Mesenchymal stem cell (in vitro differentiated cells and primary cell): ENCODE results near the gene DNAJC30.

ENCODE experiments used
- DNase-seq: peaks from one replicate; pipeline ENCODE4 v3.0.0-alpha.2; 2013
- H2AFZ ChIP-seq: one replicate; pipeline ENCODE4 v1.6.1; 2013; ENCODE audit warnings: low read depth, mild to moderate bottlenecking, control low read depth, inconsistent platforms, low read length, moderate library complexity
- H2AK5ac ChIP-seq: 2 replicates; pipeline ENCODE4 v1.6.1; 2013; ENCODE audit warnings: low read length, moderate library complexity, mild to moderate bottlenecking, inconsistent platforms; ENCODE audit not compliant: severe bottlenecking
- H2BK120ac ChIP-seq: one replicate; pipeline ENCODE4 v1.6.1; 2013; ENCODE audit warnings: low read depth, mild to moderate bottlenecking, inconsistent platforms, low read length, moderate library complexity
- H2BK12ac ChIP-seq, 2 experiments: one replicate each; pipeline ENCODE4 v1.6.1; 2013; ENCODE audit warnings: inconsistent platforms in 2 of 2, low read length in 2 of 2, mild to moderate bottlenecking in 2 of 2, moderate library complexity in 2 of 2, control low read depth in 1 of 2
- H2BK15ac ChIP-seq: one replicate; pipeline ENCODE4 v1.6.1; 2013; ENCODE audit warnings: mild to moderate bottlenecking, low read depth, inconsistent platforms; ENCODE audit not compliant: poor library complexity, severe bottlenecking
- H2BK5ac ChIP-seq: 2 replicates; pipeline ENCODE4 v1.6.1; 2013; ENCODE audit warnings: low read depth, mild to moderate bottlenecking, low read length, control low read depth, inconsistent platforms; ENCODE audit not compliant: poor library complexity, severe bottlenecking
- H3K14ac ChIP-seq, 2 experiments: one replicate each; pipeline ENCODE4 v1.6.1; 2013; ENCODE audit warnings: inconsistent platforms in 2 of 2, low read length in 2 of 2, control low read depth in 1 of 2, mild to moderate bottlenecking in 1 of 2, moderate library complexity in 1 of 2
- H3K18ac ChIP-seq, 2 experiments: one replicate each; pipeline ENCODE4 v1.6.1; 2013; ENCODE audit warnings: inconsistent platforms in 2 of 2, low read length in 2 of 2, control low read depth in 1 of 2, low read depth in 1 of 2, mild to moderate bottlenecking in 1 of 2
- H3K23ac ChIP-seq, 2 experiments: one replicate each; pipeline ENCODE4 v1.6.1; 2013; ENCODE audit warnings: inconsistent platforms in 2 of 2, low read length in 2 of 2, mild to moderate bottlenecking in 2 of 2, moderate library complexity in 2 of 2, control low read depth in 1 of 2
- H3K27ac ChIP-seq: 2 replicates; pipeline ENCODE4 v1.5.1; 2013; ENCODE audit warnings: mild to moderate bottlenecking, moderate library complexity, low read length, control low read depth, inconsistent platforms; ENCODE audit not compliant: poor library complexity, severe bottlenecking
- H3K27me3 ChIP-seq, 2 experiments: 2 replicates each; pipeline versions ENCODE4 v1.6.1 to v1.7.0; 2013; ENCODE audit warnings: low read length in 2 of 2, mild to moderate bottlenecking in 2 of 2, moderate library complexity in 2 of 2, control low read depth in 1 of 2, inconsistent platforms in 1 of 2; ENCODE audit not compliant: control insufficient read depth in 1 of 2, insufficient read depth in 1 of 2
- H3K36me3 ChIP-seq, 2 experiments: 2 replicates each; pipeline versions ENCODE4 v1.6.1 to v1.7.0; 2013; ENCODE audit warnings: low read length in 2 of 2, control low read depth in 1 of 2, inconsistent platforms in 1 of 2, low read depth in 1 of 2, mild to moderate bottlenecking in 1 of 2; ENCODE audit not compliant: insufficient read depth in 2 of 2, control insufficient read depth in 1 of 2
- H3K4ac ChIP-seq, 2 experiments: one replicate each; pipeline ENCODE4 v1.6.1; 2013; ENCODE audit warnings: inconsistent platforms in 2 of 2, low read length in 2 of 2, mild to moderate bottlenecking in 2 of 2, moderate library complexity in 2 of 2, control low read depth in 1 of 2, low read depth in 1 of 2
- H3K4me1 ChIP-seq: 2 replicates; pipeline ENCODE4 v1.6.1; 2013; ENCODE audit warnings: low read depth, low read length, control low read depth; ENCODE audit not compliant: control insufficient read depth, insufficient read depth
- H3K4me2 ChIP-seq: 2 replicates; pipeline ENCODE4 v1.6.1; 2013; ENCODE audit warnings: low read length, mild to moderate bottlenecking, inconsistent platforms; ENCODE audit not compliant: poor library complexity, severe bottlenecking
- H3K4me3 ChIP-seq, 2 experiments: 2 replicates each; pipeline versions ENCODE4 v1.5.1 to v1.7.0; 2013; ENCODE audit warnings: low read length in 2 of 2, mild to moderate bottlenecking in 2 of 2, control low read depth in 1 of 2, low read depth in 1 of 2; ENCODE audit not compliant: insufficient read depth in 1 of 2
- H3K79me1 ChIP-seq: replicated peaks from 2 replicates; pipeline ENCODE4 v1.6.1; 2013; ENCODE audit warnings: mild to moderate bottlenecking, control low read depth, low read length, inconsistent platforms; ENCODE audit not compliant: poor library complexity, severe bottlenecking
- H3K9ac ChIP-seq: 2 replicates; pipeline ENCODE4 v1.7.0; 2013; ENCODE audit warnings: mild to moderate bottlenecking, low read length, moderate library complexity
- H3K9me3 ChIP-seq: 2 replicates; pipeline ENCODE4 v1.7.0; 2013; ENCODE audit warnings: mild to moderate bottlenecking, low read length; ENCODE audit not compliant: control insufficient read depth
- H4K8ac ChIP-seq: one replicate; pipeline ENCODE4 v1.6.1; 2013; ENCODE audit warnings: inconsistent platforms, mild to moderate bottlenecking, low read length, moderate library complexity
- H4K91ac ChIP-seq: one replicate; pipeline ENCODE4 v1.6.1; 2013; ENCODE audit warnings: mild to moderate bottlenecking, low read length, inconsistent platforms
- WGBS: methylation state at CpG from one replicate; pipeline ENCODE4 v1.1.7; 2013; ENCODE audit warnings: mixed read lengths; 5-methylcytosine and 5-hydroxymethylcytosine counted together

DNAJC30 gene

DNA sequence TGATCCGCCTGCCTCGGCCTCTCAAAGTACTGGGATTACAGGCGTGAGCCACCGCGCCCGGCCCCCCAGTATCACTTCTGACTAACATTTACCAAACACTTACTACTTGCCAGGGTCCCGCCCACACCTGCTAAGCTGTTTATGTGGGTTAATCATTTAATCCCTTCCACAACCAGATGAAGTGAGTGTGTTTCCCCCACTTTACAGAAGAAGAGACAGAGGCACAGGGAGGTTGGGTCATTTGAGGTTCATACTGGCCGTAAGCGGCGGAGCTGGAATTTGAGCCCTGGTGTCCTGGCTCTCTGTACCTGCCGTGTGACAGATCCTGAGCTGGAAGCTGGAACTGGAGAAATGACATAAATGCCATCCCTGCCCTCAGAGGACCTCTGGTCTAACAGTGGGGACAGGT, 30.7 kb downstream of the DNAJC30 start:
- Histone ChIP-seq H3K4ac (no peak overlapping the region), H3K23ac (no peak overlapping the region), H3K14ac (no peak overlapping the region), H3K9me3 (no peaks in the 10 kb centered on the region), H3K36me3 (no peaks in the 10 kb centered on the region), H2AK5ac (no peak overlapping the region), H3K4me1 (peaks cover 6% of the 10 kb centered on the region), H2BK12ac (no peak overlapping the region), H2BK15ac (no peak overlapping the region), H2BK120ac (no peak overlapping the region), H3K27ac (no peak overlapping the region), H3K18ac (no peak overlapping the region), H2BK5ac (no peak overlapping the region), H4K91ac (no peak overlapping the region), H3K27me3 (peaks cover 39 to 46% of the 10 kb centered on the region in 2 experiments), H3K4me3 (no peak overlapping the region), H3K9ac (no peak overlapping the region), H3K79me1 (no peaks in the 10 kb centered on the region), H4K8ac (no peak overlapping the region), H3K4me2 (no peak overlapping the region), H2AFZ (no peak overlapping the region)
- DNase-seq: no peak
- 84% methylated on average over 9 of the region's 11 CpGs for WGBS

DNA sequence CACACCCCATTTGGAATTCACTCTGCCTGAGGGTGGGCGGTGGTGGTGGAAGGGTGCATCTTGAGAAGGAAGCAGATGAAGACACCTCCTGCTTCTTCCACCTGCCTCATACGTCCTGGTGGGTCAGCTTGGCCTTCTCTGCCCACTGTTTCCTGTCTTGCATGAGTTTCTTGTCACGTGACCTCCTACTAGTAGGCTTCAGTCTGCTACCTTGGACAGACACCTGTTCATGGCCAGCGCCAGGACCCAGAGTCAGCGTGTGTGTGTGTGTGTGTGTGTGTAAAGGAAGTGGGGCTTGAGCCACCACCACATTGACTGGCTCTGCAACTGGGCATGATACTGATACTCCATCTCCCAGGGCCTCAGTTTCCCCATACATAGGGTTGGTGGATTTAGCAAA, 32.7 kb downstream of the DNAJC30 start:
- no peak overlapping the region for H2BK5ac ChIP-seq
- no peak overlapping the region for H2BK12ac ChIP-seq
- no peak overlapping the region for H2BK120ac ChIP-seq
- no peak overlapping the region for H3K9ac ChIP-seq
- no peak overlapping the region for H2AFZ ChIP-seq
- no peak overlapping the region for H3K23ac ChIP-seq
- WGBS: 63% methylated on average over 5 of the region's 5 CpGs
- H3K27ac ChIP-seq: no peak overlapping the region
- no peak overlapping the region for H3K18ac ChIP-seq
- H3K79me1 ChIP-seq: no peaks in the 10 kb centered on the region
- H3K4me3 ChIP-seq: no peak overlapping the region
- DNase-seq: no peak
- H3K36me3 ChIP-seq: no peaks in the 10 kb centered on the region
- H3K4ac ChIP-seq: no peak overlapping the region
- H3K14ac ChIP-seq: no peak overlapping the region
- H3K27me3 ChIP-seq: peaks cover 59 to 66% of the 10 kb centered on the region in 2 experiments
- no peak overlapping the region for H4K8ac ChIP-seq
- H2AK5ac ChIP-seq: no peak overlapping the region
- H3K4me1 ChIP-seq: peaks cover 7% of the 10 kb centered on the region
- H2BK15ac ChIP-seq: no peak overlapping the region
- H3K4me2 ChIP-seq: no peak overlapping the region
- no peaks in the 10 kb centered on the region for H3K9me3 ChIP-seq
- H4K91ac ChIP-seq: no peak overlapping the region

DNA sequence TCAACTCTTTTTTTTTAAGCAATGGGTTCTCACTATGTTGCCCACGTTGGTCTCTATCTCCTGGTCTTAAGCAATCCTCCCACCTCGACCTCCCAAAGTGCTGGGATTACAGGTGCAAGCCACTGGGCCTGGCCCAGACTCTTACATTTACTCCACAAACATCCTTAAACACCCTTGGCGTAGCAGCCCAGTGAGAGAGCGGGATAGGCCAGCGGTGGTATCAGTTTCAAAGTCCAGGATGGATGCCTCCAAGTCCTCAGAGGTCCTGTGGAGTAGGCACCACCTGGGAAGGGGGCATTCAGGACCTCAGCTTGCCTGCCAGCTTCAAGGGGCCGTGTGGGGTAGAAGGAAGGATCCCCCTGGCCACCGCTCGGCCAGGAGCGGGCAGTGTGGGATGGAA, 33.7 kb downstream of the DNAJC30 start:
- no peak overlapping the region for H3K4ac ChIP-seq
- no peak overlapping the region for H3K4me2 ChIP-seq
- no peak overlapping the region for H2BK5ac ChIP-seq
- H4K91ac ChIP-seq: no peak overlapping the region
- no peak overlapping the region for H4K8ac ChIP-seq
- H3K4me3 ChIP-seq: no peak overlapping the region
- H2BK120ac ChIP-seq: no peak overlapping the region
- no peak overlapping the region for H2AK5ac ChIP-seq
- peaks cover 9% of the 10 kb centered on the region for H3K4me1 ChIP-seq
- no peak overlapping the region for H3K9ac ChIP-seq
- no peak overlapping the region for H3K27ac ChIP-seq
- WGBS: 63% methylated on average over 9 of the region's 9 CpGs
- H3K9me3 ChIP-seq: no peaks in the 10 kb centered on the region
- H3K36me3 ChIP-seq: no peaks in the 10 kb centered on the region
- no peak overlapping the region for H3K18ac ChIP-seq
- no peak overlapping the region for H3K14ac ChIP-seq
- no peak overlapping the region for H2AFZ ChIP-seq
- no peak for DNase-seq
- no peaks in the 10 kb centered on the region for H3K79me1 ChIP-seq
- H2BK12ac ChIP-seq: no peak overlapping the region
- H3K27me3 ChIP-seq: peaks cover 68 to 76% of the 10 kb centered on the region in 2 experiments
- no peak overlapping the region for H3K23ac ChIP-seq
- no peak overlapping the region for H2BK15ac ChIP-seq

DNA sequence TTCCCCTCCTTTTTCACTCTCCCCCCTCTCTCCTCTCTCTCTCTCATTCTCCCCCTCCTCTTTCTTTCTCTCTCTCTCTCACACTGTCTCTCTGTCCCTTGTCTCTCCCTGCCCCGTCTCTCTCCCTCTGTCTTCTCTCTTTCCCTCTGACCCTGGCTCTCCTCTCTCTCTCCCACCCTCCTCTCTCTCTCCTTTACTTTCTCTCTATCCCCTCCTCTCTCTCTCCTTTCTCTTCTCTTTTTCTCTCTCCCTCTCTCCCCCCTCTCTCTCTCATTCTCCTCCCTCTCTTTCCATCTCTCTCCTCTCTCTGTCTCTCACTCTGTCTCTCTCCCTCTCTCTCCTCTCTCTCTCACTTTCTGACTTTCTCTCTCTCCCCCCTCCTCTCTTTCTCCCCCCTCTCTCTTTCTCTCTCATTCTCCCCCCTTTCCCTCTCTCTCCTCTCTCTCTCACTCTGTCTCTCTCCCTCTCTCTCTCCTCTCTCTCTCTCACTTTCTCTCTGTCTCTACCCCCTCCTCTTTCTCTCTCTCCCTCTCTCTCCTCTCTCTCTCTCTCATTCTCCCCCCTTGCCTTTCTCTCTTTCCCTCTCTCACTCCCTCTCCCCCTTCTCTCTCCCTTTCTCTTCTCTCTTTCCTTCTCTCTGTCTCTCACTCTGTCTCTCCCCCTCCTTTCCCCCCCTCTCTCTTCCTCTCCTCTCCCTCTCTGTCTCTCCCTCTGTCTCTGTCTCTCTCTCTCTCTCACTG, 34.5 kb downstream of the DNAJC30 start:
- no peak overlapping the region for H2BK15ac ChIP-seq
- no peak overlapping the region for H2BK12ac ChIP-seq
- H3K4me1 ChIP-seq: peaks cover 9% of the 10 kb centered on the region
- no peak overlapping the region for H2BK120ac ChIP-seq
- DNase-seq: no peak
- no peak overlapping the region for H3K18ac ChIP-seq
- WGBS: 71% methylated on average over 1 of the region's 1 CpG
- H2BK5ac ChIP-seq: no peak overlapping the region
- H3K4ac ChIP-seq: no peak overlapping the region
- H2AK5ac ChIP-seq: no peak overlapping the region
- no peaks in the 10 kb centered on the region for H3K9me3 ChIP-seq
- no peak overlapping the region for H3K9ac ChIP-seq
- no peaks in the 10 kb centered on the region for H3K36me3 ChIP-seq
- H3K27me3 ChIP-seq: peaks cover 71 to 80% of the 10 kb centered on the region in 2 experiments
- H3K79me1 ChIP-seq: no peaks in the 10 kb centered on the region
- no peak overlapping the region for H3K27ac ChIP-seq
- H3K4me2 ChIP-seq: no peak overlapping the region
- no peak overlapping the region for H3K14ac ChIP-seq
- no peak overlapping the region for H3K23ac ChIP-seq
- no peak overlapping the region for H4K91ac ChIP-seq
- H3K4me3 ChIP-seq: no peak overlapping the region
- no peak overlapping the region for H4K8ac ChIP-seq
- H2AFZ ChIP-seq: no peak overlapping the region
